Hepatocyte (in vitro differentiated cells): Measurements from ENCODE around the gene SHISAL1. TPM values are rescaled to one million over a fixed set of nuclear protein-coding genes. Genes with fewer than 3 reads are reported as not detected.

Experiments
- DNase-seq: peaks from one replicate; pipeline ENCODE4 v3.0.0-alpha.2; 2016; ENCODE audit warnings: low spot score
- H2AFZ ChIP-seq: fragments of 200-600 bp; sonication (generic); 2 replicates; pipeline ENCODE4 v1.6.0; 2016; ENCODE audit warnings: antibody characterized with exemption, mild to moderate bottlenecking
- H3K27ac ChIP-seq: fragments of 200-600 bp; sonication (generic); 2 replicates; pipeline ENCODE4 v1.5.1; 2016; ENCODE audit warnings: mild to moderate bottlenecking
- H3K27me3 ChIP-seq: fragments of 200-600 bp; sonication (generic); 2 replicates; pipeline ENCODE4 v1.6.1; 2016
- H3K36me3 ChIP-seq: fragments of 200-600 bp; sonication (generic); replicated peaks from 2 replicates; pipeline ENCODE4 v1.5.1; 2016; ENCODE audit warnings: low read depth; ENCODE audit not compliant: insufficient read depth
- H3K4me1 ChIP-seq: fragments of 200-600 bp; sonication (generic); 2 replicates; pipeline ENCODE4 v1.5.1; 2016; ENCODE audit warnings: mild to moderate bottlenecking, moderate library complexity; ENCODE audit not compliant: insufficient read depth
- H3K4me2 ChIP-seq: fragments of 200-600 bp; sonication (generic); 2 replicates; pipeline ENCODE4 v1.6.0; 2016
- H3K4me3 ChIP-seq: fragments of 200-600 bp; sonication (generic); 2 replicates; pipeline ENCODE4 v1.5.1; 2016; ENCODE audit warnings: mild to moderate bottlenecking
- H3K79me2 ChIP-seq: fragments of 200-600 bp; sonication (generic); 2 replicates; pipeline ENCODE4 v1.6.0; 2017; ENCODE audit warnings: mild to moderate bottlenecking
- H3K9me2 ChIP-seq: fragments of 200-600 bp; sonication (generic); replicated peaks from 2 replicates; pipeline ENCODE4 v1.6.0; 2017; ENCODE audit warnings: mild to moderate bottlenecking; ENCODE audit not compliant: insufficient read depth
- H3K9me3 ChIP-seq: fragments of 200-600 bp; sonication (generic); 2 replicates; pipeline ENCODE4 v1.5.1; 2016; ENCODE audit warnings: low read depth, mild to moderate bottlenecking
- H4K20me1 ChIP-seq: fragments of 200-600 bp; sonication (generic); 2 replicates; pipeline ENCODE4 v1.6.0; 2016; ENCODE audit warnings: mild to moderate bottlenecking; ENCODE audit not compliant: insufficient read depth, poor library complexity, severe bottlenecking
- CTCF ChIP-seq: fragments of 200-600 bp; sonication (generic); IDR thresholded peaks from 2 replicates; pipeline ENCODE4 v1.5.1; 2016; ENCODE audit warnings: antibody characterized with exemption, mild to moderate bottlenecking; ENCODE audit not compliant: poor library complexity
- EZH2 ChIP-seq: fragments of 200-600 bp; sonication (generic); IDR thresholded peaks from 2 replicates; pipeline ENCODE4 v1.6.1; 2016; ENCODE audit warnings: antibody characterized with exemption, mild to moderate bottlenecking, borderline replicate concordance
- EZH2phosphoT487 ChIP-seq: fragments of 200-600 bp; sonication (generic); IDR thresholded peaks from one replicate; pipeline ENCODE4 v1.6.1; 2018; ENCODE audit warnings: antibody characterized with exemption, mild to moderate bottlenecking, low read depth, moderate library complexity; ENCODE audit not compliant: unreplicated experiment, severe bottlenecking
- WGBS: methylation state at CpG from one replicate; pipeline ENCODE4 v1.1.6; 2016; ENCODE audit warnings: low lambda C conversion rate; ENCODE audit errors: missing lambda C conversion rate; 5-methylcytosine and 5-hydroxymethylcytosine counted together
- polyA plus RNA-seq: library from polyadenylated mRNA; unstranded; fragments of >200 nt; fragmentation: Nextera tagmentation; extraction: Ambion mirVana; gene quantifications from 2 replicates; pipeline ENCODE4 v1.2.1, GENCODE V29; 2016
- total RNA-seq: library from RNA; depleted of rRNA; stranded (reverse); fragments of >200 nt; gene quantifications from 2 replicates; pipeline ENCODE4 v1.2.3, GENCODE V29; 2014

SHISAL1 gene
- total and polyA plus RNA-seq, 2 experiments from 2014 or later, result 0.66 to 2.4 TPM

DNA sequence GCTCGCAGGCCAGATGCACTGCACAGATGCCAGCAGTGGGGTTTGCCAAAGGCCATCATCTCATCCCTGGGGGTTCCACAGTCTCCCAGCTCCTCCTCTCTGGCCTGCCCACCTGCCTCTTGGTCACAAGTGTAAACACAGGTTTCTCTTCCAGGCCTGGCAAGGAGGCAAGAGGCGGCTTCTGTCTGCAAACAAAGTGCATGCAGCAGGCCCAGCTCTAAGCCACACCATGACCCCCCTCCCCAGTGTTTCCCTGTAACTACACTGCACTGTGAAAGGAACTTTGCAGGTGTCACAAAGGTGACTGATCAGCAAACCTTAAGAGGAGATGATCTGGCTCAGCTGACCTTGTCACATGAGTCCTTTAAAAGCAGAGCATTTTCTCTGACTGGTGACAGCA, 26.2 kb upstream of the SHISAL1 start:
- DNase-seq, result no peak
- H2AFZ ChIP-seq, result no peak overlapping the region
- TF ChIP-seq EZH2 (no peak), EZH2phosphoT487 (no peak), CTCF (no peak)
- 58% methylated on average over 2 of the region's 2 CpGs for WGBS
- no peaks in the 10 kb centered on the region for H3K27me3 ChIP-seq
- peaks cover 16% of the 10 kb centered on the region for H3K4me1 ChIP-seq
- no peaks in the 10 kb centered on the region for H3K36me3 ChIP-seq
- no peaks in the 10 kb centered on the region for H3K79me2 ChIP-seq
- H3K9me2 ChIP-seq, result no peaks in the 10 kb centered on the region
- H3K4me2 ChIP-seq, result no peak overlapping the region
- no peaks in the 10 kb centered on the region for H3K9me3 ChIP-seq
- no peak overlapping the region for H3K27ac ChIP-seq
- no peaks in the 10 kb centered on the region for H4K20me1 ChIP-seq
- H3K4me3 ChIP-seq, result no peak overlapping the region

- Histone ChIP-seq H3K9me3 (no peaks in the 10 kb centered on the region), H3K27ac (no peak overlapping the region), H3K4me2 (no peak overlapping the region), H3K27me3 (peaks cover 5% of the 10 kb centered on the region), H3K4me3 (no peak overlapping the region), H4K20me1 (no peaks in the 10 kb centered on the region), H2AFZ (no peak overlapping the region), H3K79me2 (no peaks in the 10 kb centered on the region), H3K4me1 (peaks cover 16% of the 10 kb centered on the region), H3K36me3 (no peaks in the 10 kb centered on the region), H3K9me2 (no peaks in the 10 kb centered on the region)
- DNase-seq, result no peak
- WGBS, result 71% methylated on average over 8 of the region's 8 CpGs
- no peak for TF ChIP-seq CTCF
- no peak for TF ChIP-seq EZH2phosphoT487
- no peak for TF ChIP-seq EZH2
Observed at GRCh38 chr22:44338177-44338810, 25.5 kb upstream of the SHISAL1 start.

DNA sequence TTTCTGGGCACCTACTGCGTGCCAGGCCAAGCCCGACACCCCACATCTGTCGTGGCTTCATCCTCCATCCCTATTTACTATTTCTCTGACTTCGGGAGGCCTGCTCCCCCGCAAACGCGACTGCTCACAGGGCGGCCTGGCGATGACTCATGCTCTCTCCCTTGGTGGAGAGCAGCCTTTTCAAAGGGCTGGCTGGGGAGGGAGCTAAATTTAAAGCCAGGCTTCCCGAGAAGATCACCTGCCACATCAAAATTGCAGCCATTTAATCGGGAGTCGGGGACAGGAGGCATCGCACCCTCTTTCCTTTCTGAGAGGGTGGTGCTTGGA, 24.9 kb upstream of the SHISAL1 start:
- H3K4me2 ChIP-seq, result no peak overlapping the region
- TF ChIP-seq EZH2, result no peak
- no peak for TF ChIP-seq CTCF
- no peak for TF ChIP-seq EZH2phosphoT487
- H3K9me3 ChIP-seq, result no peaks in the 10 kb centered on the region
- peaks cover 16% of the 10 kb centered on the region for H3K4me1 ChIP-seq
- H3K36me3 ChIP-seq, result no peaks in the 10 kb centered on the region
- DNase-seq, result peak; percentile 80
- H3K27ac ChIP-seq, result no peak overlapping the region
- H3K27me3 ChIP-seq, result peaks cover 12% of the 10 kb centered on the region
- WGBS, result 24% methylated on average over 13 of the region's 13 CpGs
- no peak overlapping the region for H3K4me3 ChIP-seq
- H4K20me1 ChIP-seq, result no peaks in the 10 kb centered on the region
- no peak overlapping the region for H2AFZ ChIP-seq
- H3K79me2 ChIP-seq, result no peaks in the 10 kb centered on the region
- no peaks in the 10 kb centered on the region for H3K9me2 ChIP-seq
